Amniotic epithelial cell (primary cell): ENCODE measurements around the gene SPATA20.

Experiments
- DNase-seq: peaks from one replicate; pipeline ENCODE4 v3.0.0-alpha.2; 2010; ENCODE audit warnings: low read depth

The SPATA20 gene

GRCh38 chr17:50547035-50547735 lies at the start of gene SPATA20:
Gene SPATA20, plus strand, starts transcription at chr17:50547174. Its CDS starts 35 bp downstream, at chr17:50547209.
- DNase-seq = peak; percentile 83

- no peak for DNase-seq
Observed at GRCh38 chr17:50498021-50498874, 48.7 kb upstream of the SPATA20 start.

DNA sequence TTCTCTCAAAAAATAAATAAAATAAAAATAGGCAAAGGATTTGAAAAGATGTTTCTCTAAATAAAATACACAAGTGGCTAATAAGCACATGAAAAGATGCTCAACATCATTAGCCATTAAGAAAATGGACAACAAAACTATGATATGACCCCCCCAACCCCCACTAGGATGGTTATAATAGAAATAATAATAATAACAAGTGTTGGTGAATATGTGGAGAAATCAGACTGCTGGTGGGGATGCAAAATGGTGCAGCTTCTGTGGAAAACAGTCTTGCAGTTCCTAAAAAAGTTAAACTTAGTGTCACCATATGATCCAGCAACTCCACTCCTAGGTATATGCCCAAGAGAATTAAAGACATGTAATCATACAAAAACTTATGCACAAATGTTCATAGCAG lies 47.7 kb upstream of the SPATA20 start:
- DNase-seq = no peak

GRCh38 chr17:50499721-50500120 lies 47.3 kb upstream of the SPATA20 start:
- DNase-seq = peak; percentile 64

DNA sequence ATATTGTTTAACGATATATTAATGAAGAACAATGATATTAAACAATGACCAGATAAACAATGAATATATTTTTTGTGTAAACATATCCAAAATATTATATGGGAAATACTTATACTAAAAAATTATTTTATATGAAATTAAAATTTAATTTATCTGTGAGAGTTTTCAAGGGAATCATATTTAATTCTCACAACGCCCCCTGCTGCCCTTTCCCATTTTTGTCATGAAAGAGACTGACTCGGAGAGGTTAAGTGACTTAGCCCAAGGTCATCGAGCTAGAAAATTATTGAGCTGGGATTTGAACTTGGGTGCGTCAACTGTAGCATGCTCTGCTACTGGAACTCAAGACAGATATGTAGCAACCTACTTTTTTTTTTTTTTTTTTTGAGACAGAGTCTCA lies 45.9 kb upstream of the SPATA20 start:
- peak; percentile 22 for DNase-seq

GRCh38 chr17:50502301-50502990 lies 44.5 kb upstream of the SPATA20 start:
- no peak for DNase-seq

DNA sequence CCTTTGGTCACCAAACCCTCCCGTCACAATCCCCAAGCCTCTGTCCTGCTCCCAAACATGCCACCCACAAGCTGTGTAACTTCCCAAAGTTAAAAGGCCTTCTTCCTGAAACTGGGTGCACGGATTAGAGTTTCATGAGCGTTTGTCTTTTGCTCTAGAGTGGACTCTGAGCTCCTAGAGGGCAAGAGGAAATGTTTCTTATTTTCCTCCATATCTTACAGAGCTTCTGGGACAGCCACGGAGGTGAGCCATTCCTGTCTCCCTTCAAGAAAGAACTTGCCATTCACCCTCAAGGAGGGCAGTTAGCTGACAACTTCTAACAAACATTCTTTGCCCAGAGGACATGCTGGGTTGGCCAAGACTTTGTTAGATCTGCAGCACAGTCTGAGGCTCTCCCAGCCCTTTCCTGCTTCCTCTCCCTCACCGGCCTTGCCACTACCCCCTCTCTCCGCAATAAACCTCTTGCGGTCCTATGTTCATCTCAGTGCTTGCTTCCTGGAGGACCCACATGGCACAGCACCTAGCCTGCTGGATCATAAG lies 41.3 kb upstream of the SPATA20 start:
- DNase-seq = no peak

DNA sequence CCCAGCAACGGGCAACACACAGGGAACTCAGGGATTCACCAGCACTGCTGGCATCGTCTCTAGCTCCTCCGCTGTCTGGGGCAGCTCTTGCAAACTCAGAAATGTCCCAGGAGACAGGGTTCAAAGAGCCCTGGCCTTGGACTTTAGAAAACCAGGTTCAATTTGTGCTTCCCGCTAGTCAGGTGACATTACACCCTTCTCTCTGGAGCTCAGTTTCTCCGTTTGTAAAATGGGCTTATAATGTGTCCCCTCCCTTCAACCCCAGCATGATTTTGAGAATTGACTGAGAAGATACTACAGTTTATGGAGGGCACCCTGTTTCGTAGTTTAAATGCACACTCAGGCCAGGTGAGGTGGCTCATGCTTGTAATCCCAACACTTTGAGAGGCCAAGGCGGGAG lies 40.7 kb upstream of the SPATA20 start:
- DNase-seq = no peak

DNA sequence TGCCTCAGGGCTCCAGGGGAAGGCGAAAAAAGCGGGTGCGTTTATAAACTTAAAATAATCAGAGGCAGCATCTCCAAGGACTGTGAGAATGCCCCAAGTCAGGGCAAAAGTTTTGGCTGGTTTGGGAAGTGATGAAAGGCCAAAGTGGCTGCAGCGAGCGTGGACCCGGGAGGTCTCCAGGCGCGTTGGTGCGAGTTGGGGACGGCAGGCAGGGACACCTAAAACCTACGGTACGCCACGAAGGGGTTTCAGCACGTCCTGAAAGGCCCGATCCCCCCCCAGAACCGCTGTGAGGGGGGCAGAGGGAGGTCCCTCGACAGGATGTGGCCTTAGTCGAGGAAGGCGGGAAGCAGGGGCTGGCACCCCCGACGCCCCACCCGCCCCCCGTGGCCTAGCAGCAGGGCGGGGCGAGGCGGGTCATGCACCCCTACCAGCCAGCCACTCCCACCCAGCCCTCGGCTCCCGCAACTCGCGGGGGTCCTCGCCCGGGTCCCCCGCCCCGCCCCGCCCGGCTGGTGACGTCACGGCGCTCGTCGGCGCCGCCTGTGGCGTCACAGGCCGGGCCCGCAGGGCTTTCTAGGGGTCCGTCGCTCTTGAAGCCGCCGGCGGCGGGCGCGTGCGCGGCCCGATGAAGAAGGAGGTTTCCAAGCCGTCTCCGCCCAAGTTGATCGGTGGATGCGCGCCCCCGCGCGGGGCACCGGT lies 39.0 kb upstream of the SPATA20 start, which contains the start of gene MYCBPAP:
TSS of gene MYCBPAP (plus strand) at position 569 of the 702 bp plus-strand sequence. CDS start 236 bp downstream, outside the sequence.
- peak; percentile 75 for DNase-seq

DNA sequence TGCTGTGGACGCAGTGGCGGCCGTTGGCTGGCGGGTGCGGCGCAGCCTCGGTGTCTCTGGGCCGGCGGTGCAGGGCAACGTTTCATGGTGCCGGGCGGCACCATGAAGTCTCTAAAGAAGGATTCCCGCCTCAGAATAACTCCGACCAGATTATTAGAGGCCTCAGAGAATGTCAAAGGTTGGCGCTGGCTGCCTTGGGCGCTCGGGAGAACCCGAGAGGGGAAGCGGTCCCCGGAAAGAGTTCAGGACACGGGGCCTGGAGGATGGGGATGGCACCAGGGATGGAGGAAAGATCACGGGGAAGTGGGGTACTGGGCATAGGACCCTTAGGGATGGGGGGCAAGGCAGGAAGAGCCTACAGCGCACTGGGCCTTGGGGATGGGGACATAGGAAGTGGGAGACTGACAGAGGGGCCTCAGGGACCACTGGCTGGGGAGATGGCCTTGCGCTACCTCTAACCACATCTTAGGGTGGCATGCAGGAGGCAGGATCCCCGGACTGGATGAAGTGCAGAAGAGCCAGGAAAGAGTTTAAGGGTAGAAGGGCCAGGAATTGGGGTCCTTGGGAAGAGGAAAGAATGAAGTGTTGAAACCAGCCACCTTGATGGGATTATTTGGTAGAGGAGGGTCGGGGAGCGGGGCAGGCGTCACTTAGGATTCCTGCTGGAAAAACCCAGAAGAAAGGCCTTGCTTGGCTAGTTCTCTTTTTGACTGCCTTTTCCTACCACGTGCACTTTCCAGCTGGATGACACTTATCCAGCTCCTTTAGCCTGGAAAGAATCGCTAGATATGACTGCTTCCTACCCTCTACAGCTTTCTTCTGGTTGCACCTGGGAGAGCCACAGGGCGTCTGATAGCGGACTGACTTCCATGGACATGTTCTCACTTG lies 38.2 kb upstream of the SPATA20 start:
- DNase-seq = no peak

DNA sequence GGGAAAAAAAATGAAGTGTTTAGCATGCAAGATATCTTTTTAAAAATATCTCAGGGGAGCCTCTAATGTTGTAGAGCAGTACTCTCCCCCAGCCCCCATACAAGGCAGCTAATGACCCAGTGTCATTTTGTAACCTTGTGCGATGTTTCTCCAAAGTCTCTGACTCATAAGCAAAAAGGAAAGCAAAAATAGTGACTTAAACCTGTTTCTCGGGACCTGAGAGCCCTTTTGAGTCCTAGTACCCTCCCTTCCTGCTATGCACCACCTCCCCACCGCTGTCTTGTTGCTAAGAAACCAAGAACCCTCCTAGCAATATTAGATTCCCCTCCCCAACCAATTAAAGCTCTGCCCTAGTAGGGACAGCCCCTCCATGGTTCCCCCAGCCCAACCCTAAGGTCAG lies 35.9 kb upstream of the SPATA20 start:
- peak; percentile 42 for DNase-seq

DNA sequence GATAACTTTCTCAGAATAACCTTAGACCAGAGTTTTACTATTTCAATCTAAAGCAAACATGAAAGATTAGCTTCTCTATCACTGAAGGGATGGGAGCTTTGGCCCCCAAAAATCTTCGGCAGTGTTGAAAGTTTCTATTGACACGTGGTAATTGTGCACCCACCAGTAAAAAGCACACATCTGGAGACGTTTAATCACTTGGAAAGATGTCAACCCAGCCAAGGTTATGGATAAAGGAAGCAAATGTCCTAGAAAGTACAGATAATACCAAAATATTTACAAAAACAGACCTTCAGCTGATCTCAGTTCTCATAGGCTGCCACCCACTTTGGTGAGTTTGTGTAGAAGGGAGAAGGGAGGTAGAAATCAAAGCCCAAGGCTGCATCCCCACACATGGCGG lies 33.5 kb upstream of the SPATA20 start:
- DNase-seq = no peak

GRCh38 chr17:50514388-50514787 lies 32.6 kb upstream of the SPATA20 start:
- DNase-seq = no peak

DNA sequence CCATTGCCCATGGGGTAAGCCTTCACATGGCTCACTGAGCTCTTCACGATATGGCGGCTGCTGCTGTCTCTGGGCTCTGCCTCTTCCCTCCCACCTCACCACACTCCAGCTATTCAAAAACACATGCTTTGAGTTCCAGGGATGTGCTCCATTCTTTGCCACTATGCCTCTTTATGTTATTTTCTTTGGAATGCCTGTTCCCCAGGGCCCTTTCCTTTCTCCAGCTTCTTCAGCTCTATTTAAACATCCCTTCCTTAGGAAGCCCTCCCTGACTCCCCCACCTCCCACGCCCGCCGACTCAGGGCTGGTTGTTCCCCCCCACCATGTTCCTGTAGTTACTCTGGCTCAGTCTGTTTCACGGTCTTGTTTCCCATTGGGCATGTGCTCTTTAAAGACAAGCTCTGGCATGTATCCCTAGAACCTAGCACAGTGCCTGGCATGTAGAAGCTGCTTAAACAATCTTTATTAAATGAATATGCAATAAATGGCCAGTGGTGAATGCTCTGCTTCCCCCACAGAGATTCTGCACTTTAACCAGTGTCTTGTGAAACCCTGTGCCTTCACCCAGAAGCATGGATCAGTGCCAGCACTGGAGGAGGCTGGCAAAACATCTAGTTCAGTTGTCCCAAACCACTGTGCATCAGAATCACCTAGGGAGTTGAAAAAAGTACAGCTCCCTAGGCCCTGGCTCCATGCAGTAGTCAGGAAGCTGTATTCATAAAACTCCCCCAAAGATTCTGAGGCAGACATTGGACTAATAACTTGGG lies 31.9 kb upstream of the SPATA20 start:
- peak; percentile 83 for DNase-seq

DNA sequence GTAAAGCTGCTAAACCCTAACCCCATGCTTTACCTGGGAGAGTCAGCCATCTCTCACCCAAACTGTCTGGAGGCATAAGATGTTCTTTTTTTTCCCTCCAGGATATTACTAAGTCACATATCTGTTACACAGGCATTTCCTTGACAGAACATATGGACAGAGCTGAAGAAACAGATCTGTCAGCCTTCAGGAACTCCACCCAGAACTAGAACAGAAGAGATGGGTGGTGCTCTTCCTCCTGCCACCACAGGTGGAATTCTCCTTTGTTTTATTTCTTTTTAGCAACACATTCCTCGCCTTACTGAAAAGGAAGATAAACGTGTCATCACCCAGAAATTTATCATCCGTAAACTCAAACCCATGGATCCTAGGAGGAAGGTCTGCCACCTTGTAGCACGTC lies 30.0 kb upstream of the SPATA20 start:
- DNase-seq = no peak

DNA sequence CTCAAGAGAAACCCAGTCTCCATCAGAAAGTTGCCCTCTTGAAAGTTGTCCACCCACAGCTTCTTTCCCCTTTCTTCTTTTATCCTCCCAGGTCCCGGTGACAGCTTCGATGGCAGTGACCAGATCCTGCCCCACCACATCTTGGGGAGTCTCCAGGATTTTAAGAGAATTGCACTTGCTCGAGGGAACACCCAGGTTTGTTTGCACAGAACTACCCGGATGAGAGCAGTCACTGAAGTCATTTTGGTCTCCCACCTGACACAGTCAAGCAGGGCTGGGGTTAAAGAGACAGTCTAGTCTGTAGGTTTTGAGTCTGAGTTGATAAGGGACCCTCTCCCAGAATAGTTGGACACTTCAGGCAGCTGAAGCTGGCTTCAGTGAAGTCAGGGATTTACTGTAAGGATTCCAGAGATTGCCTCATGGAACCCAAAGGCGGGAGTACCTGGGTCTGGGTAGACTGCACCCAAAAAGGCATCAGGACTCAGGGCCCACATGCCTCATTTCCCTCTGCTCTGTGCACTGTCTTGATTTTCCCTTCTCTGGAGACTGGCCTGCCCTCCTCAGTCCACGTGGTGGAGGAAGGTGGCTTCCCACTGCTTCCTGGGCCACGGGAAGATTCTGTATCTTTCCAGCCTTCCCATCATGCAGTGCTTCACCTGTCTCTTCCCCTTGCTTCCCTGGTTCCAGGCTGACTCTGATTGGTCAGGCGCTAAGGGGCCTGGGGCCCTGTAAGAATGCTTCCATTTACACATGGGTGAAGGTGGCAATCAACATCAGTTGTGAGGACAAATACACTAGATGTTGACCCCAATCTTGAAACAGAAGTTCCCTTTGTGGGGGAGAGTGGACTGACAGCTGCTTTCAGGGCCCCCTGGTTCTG lies 29.2 kb upstream of the SPATA20 start:
- DNase-seq = no peak

DNA sequence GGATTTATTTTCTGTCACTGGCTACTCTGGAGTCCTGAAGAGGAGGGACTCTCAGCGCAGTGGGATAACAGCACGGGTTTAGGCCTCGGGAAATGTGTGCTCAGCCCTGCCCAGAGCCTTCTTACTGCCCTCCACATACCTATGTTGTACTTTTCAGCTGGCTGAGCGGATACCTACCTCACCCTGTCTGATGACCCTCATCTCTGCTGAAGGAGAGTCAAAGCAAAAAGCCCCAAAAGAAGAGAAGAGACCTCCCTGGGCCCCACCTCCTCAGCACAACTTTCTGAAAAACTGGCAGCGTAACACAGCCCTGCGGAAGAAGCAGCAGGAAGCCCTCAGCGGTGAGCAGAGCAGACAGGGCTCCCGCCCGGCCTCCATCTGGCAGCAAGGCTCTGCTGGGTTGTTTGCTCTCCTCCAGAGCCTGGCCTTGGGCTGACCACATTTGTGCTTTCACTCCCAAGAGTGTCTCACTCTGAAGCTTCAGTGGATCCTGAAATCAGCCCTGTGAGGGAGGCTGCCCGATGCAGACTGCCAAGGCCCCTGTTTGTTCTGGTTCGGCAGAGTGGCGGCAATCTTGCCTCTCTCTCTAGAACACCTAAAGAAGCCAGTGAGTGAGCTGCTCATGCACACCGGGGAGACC lies 28.5 kb upstream of the SPATA20 start:
- peak; percentile 55 for DNase-seq

- DNase-seq = peak; percentile 24
Observed at GRCh38 chr17:50519141-50519834, 27.7 kb upstream of the SPATA20 start.
